Cardiac fibroblast (primary cell): Measurements from ENCODE around the gene SLC9A2.

Experiments
- DNase-seq, 2 donors: peaks; one replicate each; pipeline versions ENCODE4 v3.0.0 to v3.0.0-alpha.2; 2010; ENCODE audit warnings: low read depth in 2 of 2
- H3K4me3 ChIP-seq, 2 donors: replicated peaks in 1 of 2; 1 replicate in 1 of 2; 2 replicates in 1 of 2; pipeline ENCODE4 v1.5.1; 2011; ENCODE audit warnings: low read depth in 2 of 2, low read length in 2 of 2, mild to moderate bottlenecking in 2 of 2, moderate library complexity in 1 of 2
- TF ChIP-seq, protein P1 (sequence below): IDR thresholded peaks from one replicate; pipeline ENCODE4 v1.5.1; 2011; ENCODE audit warnings: low read depth, mild to moderate bottlenecking, low read length, inconsistent platforms

The SLC9A2 gene

DNA sequence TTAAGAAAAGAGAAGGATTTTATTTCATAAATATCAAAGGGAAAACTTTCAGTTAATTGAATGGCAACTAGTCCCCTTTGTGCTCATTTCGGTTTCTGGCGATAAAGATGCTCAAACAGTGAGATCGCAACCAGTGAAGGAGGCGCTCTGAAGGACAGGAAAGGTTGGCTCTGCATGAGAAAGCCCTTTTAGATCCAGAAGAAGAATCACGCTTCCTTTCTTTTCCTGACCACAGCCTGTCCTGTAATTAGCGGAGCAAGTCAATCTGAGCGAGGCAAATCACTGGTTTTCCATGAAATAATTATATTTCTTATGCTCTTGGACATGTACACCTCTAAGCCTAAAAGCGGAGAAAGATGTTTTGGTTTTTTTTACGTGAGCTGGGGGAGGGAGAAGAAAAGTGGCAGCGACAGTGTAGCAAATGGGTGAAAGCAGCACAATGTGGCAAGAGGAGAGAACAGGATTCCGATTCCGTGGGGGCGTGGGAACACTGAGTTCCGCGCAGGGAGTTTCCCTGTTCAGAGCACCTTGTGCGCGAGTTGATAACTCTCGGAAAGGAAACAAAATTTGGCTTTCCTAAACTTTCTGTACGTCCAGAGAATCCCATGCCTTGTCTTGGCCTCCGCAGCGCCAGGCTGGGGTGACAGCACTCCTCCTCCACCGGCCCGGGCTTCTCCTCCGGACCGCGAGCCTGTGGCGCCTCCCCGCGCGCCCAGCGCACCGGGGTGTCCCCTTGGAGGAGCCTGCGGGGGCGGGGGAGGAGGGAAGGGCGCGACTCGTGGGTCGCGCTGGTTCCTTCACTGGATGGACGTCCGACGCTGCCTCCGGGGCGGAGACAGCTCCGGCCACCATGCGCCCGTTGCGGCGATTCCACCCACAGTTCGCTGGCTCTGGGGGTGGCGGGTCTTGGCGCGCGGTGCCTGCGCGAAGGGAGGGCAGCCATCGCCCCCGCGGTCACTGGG lies 620 bp upstream of the SLC9A2 start:
- TF ChIP-seq, protein P1, sequence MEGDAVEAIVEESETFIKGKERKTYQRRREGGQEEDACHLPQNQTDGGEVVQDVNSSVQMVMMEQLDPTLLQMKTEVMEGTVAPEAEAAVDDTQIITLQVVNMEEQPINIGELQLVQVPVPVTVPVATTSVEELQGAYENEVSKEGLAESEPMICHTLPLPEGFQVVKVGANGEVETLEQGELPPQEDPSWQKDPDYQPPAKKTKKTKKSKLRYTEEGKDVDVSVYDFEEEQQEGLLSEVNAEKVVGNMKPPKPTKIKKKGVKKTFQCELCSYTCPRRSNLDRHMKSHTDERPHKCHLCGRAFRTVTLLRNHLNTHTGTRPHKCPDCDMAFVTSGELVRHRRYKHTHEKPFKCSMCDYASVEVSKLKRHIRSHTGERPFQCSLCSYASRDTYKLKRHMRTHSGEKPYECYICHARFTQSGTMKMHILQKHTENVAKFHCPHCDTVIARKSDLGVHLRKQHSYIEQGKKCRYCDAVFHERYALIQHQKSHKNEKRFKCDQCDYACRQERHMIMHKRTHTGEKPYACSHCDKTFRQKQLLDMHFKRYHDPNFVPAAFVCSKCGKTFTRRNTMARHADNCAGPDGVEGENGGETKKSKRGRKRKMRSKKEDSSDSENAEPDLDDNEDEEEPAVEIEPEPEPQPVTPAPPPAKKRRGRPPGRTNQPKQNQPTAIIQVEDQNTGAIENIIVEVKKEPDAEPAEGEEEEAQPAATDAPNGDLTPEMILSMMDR: no peak
- H3K4me3 ChIP-seq: peak overlapping the region; percentile 16 to 42
- DNase-seq: peak in 1 of 2 donors; percentile 13

DNA sequence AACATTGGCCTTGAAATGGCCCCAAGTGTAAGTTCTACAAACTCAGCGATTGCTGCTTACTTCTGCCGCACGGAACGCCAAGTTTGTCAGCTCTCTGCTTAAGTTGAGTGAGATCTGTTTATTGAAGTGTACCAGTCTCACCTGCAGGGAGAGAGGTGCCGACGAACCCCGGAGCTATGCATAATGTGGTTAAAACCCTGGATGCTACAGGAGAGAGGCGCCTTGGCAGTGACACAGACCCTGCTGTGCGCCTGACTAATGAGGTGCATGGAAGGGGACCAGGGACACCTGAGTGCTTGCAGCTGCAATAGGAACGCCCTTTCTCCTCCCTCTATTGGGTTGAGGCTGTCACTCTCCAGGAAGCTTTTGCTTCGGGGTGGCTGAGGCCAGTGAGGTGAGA lies 979 bp downstream of the SLC9A2 start:
- no peak for DNase-seq
- no peak overlapping the region for H3K4me3 ChIP-seq
- TF ChIP-seq, protein P1: no peak

GRCh38 chr2:102621630-102622029 lies 2.3 kb downstream of the SLC9A2 start:
- no peak overlapping the region for H3K4me3 ChIP-seq
- TF ChIP-seq, protein P1: no peak
- DNase-seq: no peak

GRCh38 chr2:102622646-102623045 lies 3.3 kb downstream of the SLC9A2 start:
- TF ChIP-seq, protein P1: no peak
- H3K4me3 ChIP-seq: no peak overlapping the region
- DNase-seq: no peak

DNA sequence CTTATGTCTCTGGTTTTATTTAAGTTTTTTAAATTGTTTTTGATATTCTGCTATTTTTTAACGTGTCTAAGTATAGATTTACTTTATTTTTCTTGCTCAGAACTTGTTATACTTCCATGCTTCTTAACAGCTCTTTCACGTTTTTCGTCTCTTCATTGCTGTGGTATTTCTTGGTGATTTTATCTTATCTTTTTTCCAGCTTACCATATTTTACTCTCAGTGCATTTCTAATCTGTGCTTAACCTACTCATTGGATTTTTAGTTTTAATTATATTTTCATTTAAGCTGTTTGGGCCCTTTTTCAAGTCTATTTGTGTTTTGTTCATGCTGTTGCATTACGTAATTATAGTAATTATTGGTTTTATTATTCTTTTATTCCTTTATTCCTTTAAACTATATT lies 11.1 kb downstream of the SLC9A2 start:
- TF ChIP-seq, protein P1: no peak
- H3K4me3 ChIP-seq: no peak overlapping the region
- DNase-seq: no peak

GRCh38 chr2:102632380-102633175 lies 13.2 kb downstream of the SLC9A2 start:
- TF ChIP-seq, protein P1: no peak
- peak in 1 of 2 donors; percentile 8 for DNase-seq
- no peak overlapping the region for H3K4me3 ChIP-seq
